GM18502 (cell line): Measurements from ENCODE around the gene KCNAB3.

Experiments
- ATAC-seq: cut with Tn5 transposase; IDR thresholded peaks from one replicate; pipeline ENCODE4 v1.9.1; 2021; ENCODE audit warnings: mild to moderate bottlenecking; ENCODE audit not compliant: unreplicated experiment, poor library complexity

KCNAB3 gene

GRCh38 chr17:7943291-7943690 lies 13.6 kb upstream of the KCNAB3 start:
- no peak for ATAC-seq

- no peak for ATAC-seq
Measured at GRCh38 chr17:7940743-7941142, 11.1 kb upstream of the KCNAB3 start.

- no peak for ATAC-seq
Measured at GRCh38 chr17:7940034-7940433, 10.4 kb upstream of the KCNAB3 start.

GRCh38 chr17:7935859-7936258 lies 6.2 kb upstream of the KCNAB3 start:
- ATAC-seq = no peak

- no peak for ATAC-seq
Measured at GRCh38 chr17:7932949-7933348, 3.3 kb upstream of the KCNAB3 start.

GRCh38 chr17:7932483-7932891 lies 2.8 kb upstream of the KCNAB3 start:
- peak; percentile 17 for ATAC-seq

- peak; percentile 87 for ATAC-seq
Measured at GRCh38 chr17:7931709-7932482, 2.2 kb upstream of the KCNAB3 start, which contains the start of the genes CNTROB and TRAPPC1. CNTROB (plus strand) TSS chr17:7932206; CDS start chr17:7933080, 874 bp downstream. TRAPPC1 (minus strand) TSS chr17:7931946; CDS start chr17:7931829, 117 bp downstream.

GRCh38 chr17:7930841-7931631 lies 1.4 kb upstream of the KCNAB3 start:
- no peak for ATAC-seq

GRCh38 chr17:7927596-7927995 lies 2.1 kb downstream of the KCNAB3 start:
- ATAC-seq = no peak

- ATAC-seq = no peak
Measured at GRCh38 chr17:7922845-7923628, 6.6 kb downstream of the KCNAB3 start.

- no peak for ATAC-seq
Measured at GRCh38 chr17:7922269-7922844, 7.3 kb downstream of the KCNAB3 start.

- ATAC-seq = no peak
Measured at GRCh38 chr17:7916808-7917207, 12.8 kb downstream of the KCNAB3 start.

GRCh38 chr17:7916385-7916682 lies 13.3 kb downstream of the KCNAB3 start:
- no peak for ATAC-seq

GRCh38 chr17:7915611-7916384 lies 13.9 kb downstream of the KCNAB3 start, which contains the start of gene RNF227:
RNF227 (minus strand) TSS chr17:7916289; CDS start chr17:7916195, 94 bp downstream.
- peak; percentile 75 for ATAC-seq

- no peak for ATAC-seq
Measured at GRCh38 chr17:7915179-7915610, 14.5 kb downstream of the KCNAB3 start.

GRCh38 chr17:7912927-7913524 lies 16.6 kb downstream of the KCNAB3 start:
- no peak for ATAC-seq

- ATAC-seq = no peak
Measured at GRCh38 chr17:7911116-7911515, 18.5 kb downstream of the KCNAB3 start.

GRCh38 chr17:7910711-7911110 lies 18.9 kb downstream of the KCNAB3 start:
- no peak for ATAC-seq

GRCh38 chr17:7910281-7910680 lies 19.4 kb downstream of the KCNAB3 start:
- ATAC-seq = no peak
